Naive thymus-derived CD8-positive, alpha-beta T cell (primary cell): ENCODE data around the gene GAPVD1. TPM values are rescaled to one million over a fixed set of nuclear protein-coding genes. Genes with fewer than 3 reads are reported as not detected.

Experiments used
- ATAC-seq, 2 donors: fragments of 150-1000 bp; cut with Tn5 transposase in 1 of 2; sonication (Bioruptor Pico), chemical (Tn5 transposase) in 1 of 2; 1 replicate in 1 of 2; 2 replicates in 1 of 2; pipeline ENCODE4 v1.10.0; 2021; ENCODE audit warnings: mild to moderate bottlenecking in 2 of 2, moderate library complexity in 2 of 2
- POLR2A ChIA-PET: fragments of 350-600 bp; sonication (Branson Sonifier 250); formaldehyde crosslinking; loops from one replicate; lab custom pipeline; 2021; ENCODE audit warnings: antibody characterized with exemption; lab: Charles Lee
- DNase-seq, 10 donors: peaks; one replicate each; pipeline versions ENCODE4 v3.0.0 to v3.0.0-alpha.2; 2020 to 2022
- H3K27ac Mint-ChIP-seq, 10 donors: one replicate each; pipeline ENCODE4 v1.8.0; 2020 to 2022; ENCODE audit warnings: mild to moderate bottlenecking in 10 of 10, mixed read lengths in 10 of 10, moderate library complexity in 4 of 10, inconsistent platforms in 1 of 10
- H3K27me3 Mint-ChIP-seq, 5 donors: one replicate each; pipeline ENCODE4 v1.8.0; 2021 to 2022; ENCODE audit warnings: mixed read lengths in 5 of 5
- H3K36me3 Mint-ChIP-seq, 3 donors: one replicate each; pipeline ENCODE4 v1.8.0; 2020 to 2022; ENCODE audit warnings: mixed read lengths in 3 of 3, mild to moderate bottlenecking in 2 of 3, inconsistent platforms in 1 of 3
- H3K4me1 Mint-ChIP-seq, 4 donors: one replicate each; pipeline ENCODE4 v1.8.0; 2021 to 2022; ENCODE audit warnings: mixed read lengths in 4 of 4
- H3K4me3 Mint-ChIP-seq, 10 donors: one replicate each; pipeline ENCODE4 v1.8.0; 2020 to 2022; ENCODE audit warnings: mild to moderate bottlenecking in 10 of 10, mixed read lengths in 10 of 10, moderate library complexity in 6 of 10, inconsistent platforms in 1 of 10
- H3K9me3 Mint-ChIP-seq, 9 donors: one replicate each; pipeline ENCODE4 v1.8.0; 2020 to 2022; ENCODE audit warnings: mixed read lengths in 9 of 9, mild to moderate bottlenecking in 3 of 9, inconsistent platforms in 1 of 9, moderate library complexity in 1 of 9
- polyA plus RNA-seq, 3 donors: library from polyadenylated mRNA; unstranded; fragments of 300-500 nt; fragmentation: Illumina TruSeq; gene quantifications; one replicate each; pipeline ENCODE4 v1.2.3, GENCODE V29; 2021
- total RNA-seq, 8 experiments: library from RNA in 2 of 8; stranded (reverse) in 2 of 8; gene quantifications; one replicate each; pipeline ENCODE4 v1.2.3 and lab custom pipeline; 2021 to 2026

GAPVD1 gene
- total and polyA plus RNA-seq, 5 experiments from 2014 or later, result 43.7 to 77.6 (median 50.7) TPM

DNA sequence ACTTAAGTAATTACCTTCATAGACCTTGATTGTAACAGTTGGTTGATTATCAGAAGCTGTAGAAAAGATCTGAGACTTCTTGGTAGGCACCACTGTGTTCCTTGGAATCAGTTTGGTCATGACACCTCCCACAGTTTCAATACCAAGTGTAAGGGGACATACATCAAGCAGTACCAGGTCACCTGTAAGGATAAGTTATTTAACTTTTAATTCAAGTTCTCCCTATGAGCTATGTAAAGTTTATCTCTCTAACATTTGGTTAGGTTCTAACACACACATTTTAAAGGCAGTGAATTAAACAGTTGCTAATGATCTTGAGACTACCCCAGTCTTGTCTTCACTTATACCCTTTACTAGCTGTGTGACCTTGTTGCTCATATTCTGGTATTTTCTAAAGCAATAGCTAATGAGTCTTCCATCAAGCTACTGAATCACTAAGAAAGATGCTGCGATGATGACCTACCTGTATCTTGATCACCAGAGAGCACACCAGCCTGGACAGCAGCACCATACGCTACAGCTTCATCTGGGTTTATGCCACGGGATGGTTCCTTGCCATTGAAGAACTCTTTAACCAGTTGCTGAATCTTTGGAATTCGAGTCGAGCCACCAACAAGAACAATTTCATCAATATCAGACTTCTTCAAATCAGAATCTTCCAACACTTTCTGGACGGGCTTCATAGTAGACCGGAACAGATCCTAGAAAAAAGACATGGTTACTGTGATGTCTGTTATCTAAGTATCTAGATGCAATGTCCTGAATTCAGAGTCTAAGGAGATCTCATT lies 23.3 kb upstream of the GAPVD1 start:
- Mint-ChIP-seq H3K4me3 (peak overlapping the region; percentile 93 to 99 (median 98)), H3K36me3 (peaks cover 12 to 74% (median 42%) of the 10 kb centered on the region in 3 donors), H3K9me3 (no peaks in the 10 kb centered on the region), H3K27ac (peak overlapping the region; percentile 49 to 99 (median 87)), H3K4me1 (peaks cover 35 to 74% (median 64%) of the 10 kb centered on the region in 4 donors), H3K27me3 (peaks cover 0 to 3% (median 0%) of the 10 kb centered on the region in 5 donors)
- ATAC-seq (no peak), DNase-seq (no peak)
- POLR2A ChIA-PET, result interaction anchor here (0.5 to 1.1 kb wide), 4 partner anchors 10 to 1091 kb away, joined by 3 to 6 read pairs (median 3); no protein-coding TSS in a partner anchor

DNA sequence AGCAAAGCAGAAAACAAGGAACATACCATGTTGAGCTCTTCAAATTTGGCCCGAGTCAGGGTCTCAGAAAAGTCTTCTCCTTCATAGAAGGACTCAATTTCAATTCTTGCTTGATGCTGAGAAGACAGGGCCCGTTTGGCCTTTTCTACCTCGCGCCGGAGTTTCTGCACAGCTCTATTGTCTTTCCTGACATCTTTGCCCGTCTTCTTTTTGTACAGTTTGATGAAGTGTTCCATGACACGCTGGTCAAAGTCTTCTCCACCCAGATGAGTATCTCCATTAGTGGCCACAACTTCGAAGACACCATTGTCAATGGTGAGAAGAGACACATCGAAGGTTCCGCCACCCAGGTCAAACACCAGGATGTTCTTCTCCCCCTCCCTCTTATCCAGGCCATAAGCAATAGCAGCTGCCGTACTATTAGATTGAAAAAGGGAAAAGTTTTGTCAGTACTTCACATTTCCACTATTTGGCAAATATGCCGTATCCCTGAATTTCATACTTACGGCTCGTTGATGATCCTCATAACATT lies 22.6 kb upstream of the GAPVD1 start:
- DNase-seq (no peak), ATAC-seq (no peak)
- POLR2A ChIA-PET, result interaction anchor here (0.7 kb wide), 1 partner anchor 9 kb away, joined by 3 read pairs; no protein-coding TSS in a partner anchor
- Mint-ChIP-seq H3K27ac (peak overlapping the region; percentile 23 to 99 (median 87)), H3K36me3 (peaks cover 12 to 67% (median 42%) of the 10 kb centered on the region in 3 donors), H3K4me3 (peak overlapping the region; percentile 93 to 99 (median 98)), H3K4me1 (peaks cover 35 to 75% (median 64%) of the 10 kb centered on the region in 4 donors), H3K27me3 (peaks cover 0 to 3% (median 0%) of the 10 kb centered on the region in 5 donors), H3K9me3 (no peaks in the 10 kb centered on the region)

DNA sequence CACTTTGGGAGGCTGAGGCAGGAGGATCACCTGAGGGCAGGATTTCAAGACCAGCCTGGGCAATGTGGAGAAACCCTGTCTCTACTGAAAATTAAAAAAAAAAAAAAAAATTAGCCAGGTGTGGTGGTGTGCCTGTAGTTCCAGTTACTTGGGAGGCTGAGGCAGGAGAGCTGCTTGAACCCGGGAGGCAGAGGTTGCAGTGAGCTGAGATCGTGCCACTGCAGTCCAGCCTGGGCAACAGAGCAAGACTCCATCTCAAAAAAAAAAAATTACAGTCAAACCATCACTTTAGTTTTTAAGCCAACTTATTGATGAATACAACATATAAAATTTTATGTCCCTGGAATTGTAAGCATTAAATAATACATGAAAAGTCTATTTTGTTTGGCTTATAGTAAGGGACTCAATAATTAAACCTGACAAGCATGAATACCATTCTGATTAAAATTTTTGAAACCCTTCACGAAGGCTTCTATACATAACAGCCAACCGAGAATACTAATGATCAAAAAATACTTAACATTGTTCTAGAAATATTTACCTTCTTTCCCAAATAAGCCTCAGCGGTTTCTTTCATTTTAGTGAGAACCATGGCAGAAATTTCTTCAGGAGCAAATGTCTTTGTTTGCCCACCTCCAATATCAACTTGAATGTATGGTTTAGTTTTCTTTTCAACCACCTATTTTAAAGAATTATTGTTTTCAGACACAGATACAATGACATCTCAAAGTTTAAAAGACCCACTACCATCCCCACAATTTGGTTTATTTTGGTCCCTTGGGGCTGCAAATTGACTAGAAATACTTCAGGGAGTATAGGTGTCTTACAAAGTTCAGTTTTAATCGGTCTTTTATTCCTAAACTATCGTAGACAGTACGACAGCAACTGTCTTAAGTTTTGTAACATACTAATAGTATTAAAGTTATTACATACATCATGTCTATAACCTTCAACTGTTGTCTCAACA lies 21.7 kb upstream of the GAPVD1 start:
- DNase-seq (no peak), ATAC-seq (no peak)
- H3K4me3 Mint-ChIP-seq, result peak overlapping the region; percentile 93 to 99 (median 98)
- H3K36me3 Mint-ChIP-seq, result peaks cover 12 to 60% (median 42%) of the 10 kb centered on the region in 3 donors
- peak overlapping the region; percentile 97 to 100 (median 100) for H3K27ac Mint-ChIP-seq
- H3K27me3 Mint-ChIP-seq, result peaks cover 0 to 3% (median 0%) of the 10 kb centered on the region in 5 donors
- no peaks in the 10 kb centered on the region for H3K9me3 Mint-ChIP-seq
- H3K4me1 Mint-ChIP-seq, result peaks cover 35 to 72% (median 61%) of the 10 kb centered on the region in 4 donors
- POLR2A ChIA-PET, result interaction anchor here (0.6 to 4.0 kb wide), 9 partner anchors 8 to 60 kb away, joined by 3 to 133 read pairs (median 10); partner anchors contain the start of genes GAPVD1, PPP6C and RABEPK

DNA sequence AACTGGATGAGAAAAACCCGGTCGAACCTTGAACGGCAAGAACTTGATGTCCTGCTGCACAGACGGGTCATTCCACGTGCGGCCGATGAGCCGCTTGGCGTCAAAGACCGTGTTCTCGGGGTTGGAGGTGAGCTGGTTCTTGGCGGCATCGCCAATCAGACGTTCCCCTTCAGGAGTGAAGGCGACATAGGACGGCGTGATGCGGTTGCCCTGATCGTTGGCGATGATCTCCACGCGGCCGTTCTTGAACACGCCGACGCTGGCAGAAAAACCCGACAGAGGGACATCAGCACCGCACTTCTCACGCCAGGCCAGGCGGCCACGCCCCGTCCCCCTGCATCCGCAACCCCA lies 21.0 kb upstream of the GAPVD1 start:
- Mint-ChIP-seq H3K4me3 (peak overlapping the region; percentile 93 to 99 (median 98)), H3K27me3 (peaks cover 0 to 3% (median 0%) of the 10 kb centered on the region in 5 donors), H3K9me3 (no peaks in the 10 kb centered on the region), H3K36me3 (peaks cover 12 to 53% (median 35%) of the 10 kb centered on the region in 3 donors), H3K4me1 (peaks cover 29 to 65% (median 54%) of the 10 kb centered on the region in 4 donors), H3K27ac (peak overlapping the region; percentile 97 to 100 (median 100))
- DNase-seq (peak in 6 of 10 donors; percentile 4 to 66 (median 28)), ATAC-seq (peak; percentile 5 to 10)
- POLR2A ChIA-PET, result interaction anchor here (0.5 to 4.0 kb wide), 18 partner anchors 9 to 379 kb away, joined by 3 to 133 read pairs (median 7); partner anchors contain the start of genes ARPC5L, GAPVD1, GOLGA1 and PPP6C

DNA sequence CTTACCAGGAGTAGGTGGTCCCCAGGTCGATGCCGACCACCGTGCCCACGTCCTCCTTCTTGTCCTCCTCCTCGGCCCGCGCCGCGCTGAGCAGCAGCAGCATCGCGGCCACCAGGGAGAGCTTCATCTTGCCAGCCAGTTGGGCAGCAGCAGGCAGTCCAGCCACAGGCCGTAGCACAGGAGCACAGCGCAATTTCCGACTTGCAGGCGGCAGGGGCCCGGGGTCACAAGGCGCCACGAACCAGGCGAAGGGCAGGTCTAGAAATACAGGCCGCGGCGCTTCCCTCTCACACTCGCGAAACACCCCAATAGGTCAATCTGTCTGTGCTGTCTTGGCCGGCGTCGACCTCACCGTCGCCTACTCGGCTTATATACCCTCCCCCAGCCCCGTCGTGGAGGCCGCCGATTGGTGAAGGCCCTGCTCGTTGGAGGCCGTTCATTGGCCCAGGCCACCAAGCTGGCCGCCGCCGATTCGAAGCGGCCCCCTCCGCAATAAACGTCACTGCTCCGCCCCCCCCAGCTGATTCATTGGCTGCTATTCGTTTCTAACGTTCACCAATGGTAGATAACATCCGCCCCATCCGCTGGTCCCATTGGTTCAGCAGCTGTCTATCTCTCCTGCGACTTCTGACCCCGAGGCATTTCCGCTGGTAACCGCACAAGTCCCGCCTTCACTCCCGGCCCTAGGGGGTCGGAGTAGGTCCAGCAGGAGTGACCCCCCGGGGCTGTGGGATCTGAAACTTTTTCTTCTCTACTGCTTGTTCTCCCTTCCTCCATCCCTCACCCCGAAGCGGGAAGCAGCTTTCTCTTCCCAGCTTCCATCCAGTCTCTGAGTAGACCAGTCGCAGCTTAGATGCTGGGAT lies 20.4 kb upstream of the GAPVD1 start, which contains the start of gene HSPA5:
TSS of gene HSPA5 (minus strand) at position 344 of the 863 bp plus-strand sequence. CDS start at position 127, 217 bp downstream.
- ATAC-seq (peak; percentile 89 to 91), DNase-seq (peak; percentile 95 to 100 (median 99))
- POLR2A ChIA-PET, result interaction anchor here (0.5 to 4.0 kb wide), 29 partner anchors 10 to 379 kb away, joined by 3 to 133 read pairs (median 5); partner anchors contain the start of genes ARPC5L, GAPVD1, GOLGA1 and PPP6C
- Mint-ChIP-seq H3K27ac (peak within 1 kb of the TSS; percentile 97 to 100 (median 100)), H3K4me1 (peaks cover 27 to 59% (median 48%) of the 10 kb centered on the region in 4 donors), H3K9me3 (no peaks in the 10 kb centered on the region), H3K27me3 (peaks cover 0 to 3% (median 0%) of the 10 kb centered on the region in 5 donors), H3K36me3 (peaks cover 12 to 47% (median 30%) of the 10 kb centered on the region in 3 donors), H3K4me3 (peak within 1 kb of the TSS; percentile 93 to 99 (median 98))

DNA sequence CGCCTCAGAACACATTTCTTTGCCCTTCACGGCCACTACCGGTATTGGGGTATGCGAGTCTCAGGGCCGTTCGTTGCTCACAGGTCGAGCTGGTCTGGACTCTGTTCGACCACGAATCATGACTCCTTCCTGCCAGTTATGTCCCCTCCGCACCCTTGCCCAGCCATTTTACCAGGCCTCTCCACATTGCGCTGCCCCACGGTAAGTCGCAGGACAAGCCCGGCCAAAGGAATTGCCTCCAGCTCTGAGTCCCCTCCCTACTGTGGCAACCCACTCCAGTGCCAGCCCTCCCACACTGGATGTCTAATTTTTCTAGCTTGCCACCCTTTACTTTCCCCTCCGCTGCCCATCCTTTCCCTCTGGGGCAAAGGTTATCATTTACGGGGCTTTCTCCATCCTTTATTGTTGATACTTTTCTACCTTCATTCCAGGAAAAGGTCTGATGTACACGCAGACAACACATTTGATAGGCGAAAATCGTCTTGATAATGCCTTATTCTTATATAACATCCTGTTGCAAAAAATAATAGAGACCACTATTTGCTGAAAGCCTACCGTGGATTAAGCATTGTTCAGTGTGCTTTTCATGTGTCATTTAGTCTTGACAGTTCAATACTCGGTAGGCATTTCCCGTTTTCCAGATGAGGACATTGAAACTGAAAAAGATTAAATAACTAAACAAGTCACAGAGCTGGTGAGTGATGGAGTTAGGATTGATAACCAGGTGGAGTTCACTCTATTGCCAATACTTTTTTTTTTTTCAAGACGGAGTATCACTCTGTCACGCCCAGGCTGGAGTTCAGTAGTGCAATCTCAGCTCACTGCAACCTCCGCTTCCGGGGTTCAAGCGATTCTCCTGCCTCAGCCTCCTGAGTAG lies 19.5 kb upstream of the GAPVD1 start:
- H3K9me3 Mint-ChIP-seq, result no peaks in the 10 kb centered on the region
- peak overlapping the region; percentile 93 to 99 (median 98) for H3K4me3 Mint-ChIP-seq
- POLR2A ChIA-PET, result interaction anchor here (0.6 to 4.0 kb wide), 24 partner anchors 10 to 380 kb away, joined by 3 to 133 read pairs (median 5); partner anchors contain the start of genes ARPC5L, GAPVD1, GOLGA1 and PPP6C
- peak in 1 of 2 donors; percentile 22 for ATAC-seq
- DNase-seq, result no peak
- peaks cover 12 to 38% (median 21%) of the 10 kb centered on the region in 3 donors for H3K36me3 Mint-ChIP-seq
- H3K27ac Mint-ChIP-seq, result peak overlapping the region; percentile 97 to 100 (median 100)
- peaks cover 0 to 3% (median 0%) of the 10 kb centered on the region in 5 donors for H3K27me3 Mint-ChIP-seq
- peaks cover 20 to 50% (median 40%) of the 10 kb centered on the region in 4 donors for H3K4me1 Mint-ChIP-seq

DNA sequence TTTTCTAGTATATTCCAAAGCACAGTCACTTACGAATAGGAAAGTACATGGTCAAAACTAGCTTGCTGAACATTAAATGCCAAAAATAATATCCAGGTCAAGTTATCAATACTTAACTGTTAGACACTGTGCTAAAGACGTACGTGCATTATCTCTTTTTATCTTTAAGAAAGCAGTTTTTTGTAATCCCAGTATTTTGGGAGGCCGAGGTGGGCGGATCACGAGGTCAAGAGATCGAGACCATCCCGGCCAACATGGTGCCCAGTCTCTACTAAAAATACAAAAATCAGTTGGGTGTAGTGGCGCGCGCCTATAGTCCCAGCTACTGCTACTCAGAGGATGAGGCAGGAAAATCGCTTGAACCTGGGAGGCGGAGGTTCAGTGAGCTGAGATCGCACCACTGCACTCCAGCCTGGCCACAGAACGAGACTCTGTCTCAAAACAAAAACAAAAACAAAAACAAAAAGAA lies 17.8 kb upstream of the GAPVD1 start:
- H3K27ac Mint-ChIP-seq, result peak overlapping the region in 1 of 10 donors; percentile 37
- H3K9me3 Mint-ChIP-seq, result no peaks in the 10 kb centered on the region
- POLR2A ChIA-PET, result interaction anchor here (0.5 to 4.0 kb wide), 4 partner anchors 14 to 124 kb away, joined by 5 to 133 read pairs (median 42); partner anchors contain the start of genes PPP6C and RABEPK
- DNase-seq, result no peak
- peak overlapping the region in 3 of 10 donors; percentile 1 to 41 (median 34) for H3K4me3 Mint-ChIP-seq
- no peak for ATAC-seq
- peaks cover 0 to 3% (median 0%) of the 10 kb centered on the region in 5 donors for H3K27me3 Mint-ChIP-seq
- peaks cover 12 to 33% (median 23%) of the 10 kb centered on the region in 4 donors for H3K4me1 Mint-ChIP-seq
- H3K36me3 Mint-ChIP-seq, result peaks cover 7 to 21% (median 9%) of the 10 kb centered on the region in 3 donors

DNA sequence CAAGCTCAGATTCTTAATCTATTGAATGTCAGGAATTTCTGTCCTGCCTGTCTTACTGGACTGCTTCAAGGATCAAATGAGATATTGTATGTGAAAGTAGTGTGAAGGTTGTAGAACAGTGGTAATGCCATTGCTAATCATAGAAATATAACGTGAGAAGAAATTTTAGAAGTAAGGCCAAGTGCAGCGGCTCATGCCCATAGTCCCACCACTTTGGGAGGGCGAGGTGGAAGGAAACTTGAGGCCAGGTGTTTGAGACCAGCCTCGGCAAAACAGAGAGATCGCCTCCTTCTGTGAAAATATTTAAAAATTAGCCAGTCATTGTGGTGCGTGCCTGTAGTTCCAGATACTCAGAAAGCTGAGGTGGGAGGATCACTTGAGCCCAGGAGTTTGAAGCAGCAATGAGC lies 15.4 kb upstream of the GAPVD1 start:
- Mint-ChIP-seq H3K4me3 (no peak overlapping the region), H3K9me3 (no peaks in the 10 kb centered on the region), H3K27me3 (peaks cover 0 to under 1% (median 0%) of the 10 kb centered on the region in 5 donors), H3K27ac (peak overlapping the region in 1 of 10 donors; percentile 60), H3K4me1 (peaks cover 6 to 14% (median 11%) of the 10 kb centered on the region in 4 donors), H3K36me3 (peaks cover 0 to under 1% (median under 1%) of the 10 kb centered on the region in 3 donors)
- DNase-seq (no peak), ATAC-seq (no peak)
- POLR2A ChIA-PET, result no interaction called here

DNA sequence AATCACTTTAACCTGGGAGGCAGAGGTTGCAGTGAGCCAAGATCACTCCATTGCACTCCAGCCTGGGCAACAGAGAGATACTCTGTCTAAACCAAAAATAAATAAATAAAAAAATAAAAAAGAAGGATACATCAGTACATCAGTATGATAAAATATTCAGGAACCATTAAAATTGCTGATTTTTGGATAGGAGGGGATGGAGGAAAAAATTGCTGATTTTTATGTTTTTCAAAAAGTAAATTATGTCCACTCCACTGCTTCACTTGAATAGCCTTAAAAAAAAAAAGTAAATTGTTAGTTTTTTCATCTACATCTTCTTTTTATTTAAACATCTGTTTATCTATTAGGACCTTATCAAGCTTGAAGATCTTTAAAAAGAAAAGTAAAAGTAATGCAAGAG lies 7.4 kb upstream of the GAPVD1 start:
- peaks cover 0 to 3% (median under 1%) of the 10 kb centered on the region in 4 donors for H3K4me1 Mint-ChIP-seq
- POLR2A ChIA-PET, result interaction anchor here (2.3 kb wide), 1 partner anchor 13 kb away, joined by 10 read pairs; the partner anchor contains the start of gene HSPA5
- no peak overlapping the region for H3K4me3 Mint-ChIP-seq
- ATAC-seq, result no peak
- H3K27me3 Mint-ChIP-seq, result peaks cover 0 to 2% (median 0%) of the 10 kb centered on the region in 5 donors
- H3K36me3 Mint-ChIP-seq, result no peaks in the 10 kb centered on the region
- no peak overlapping the region for H3K27ac Mint-ChIP-seq
- DNase-seq, result no peak
- no peaks in the 10 kb centered on the region for H3K9me3 Mint-ChIP-seq
